A549 (cell line): ENCODE results near the gene SF3B5. TPM values are rescaled to one million over a fixed set of nuclear protein-coding genes. Genes with fewer than 3 reads are reported as not detected.

Experiments used
- ATAC-seq, 2 experiments: fragments of 200-7000 bp in 1 of 2; fragments of >200 bp in 1 of 2; cut with Nextera tagmentation in 1 of 2; cut with Tn5 transposase in 1 of 2; 3 replicates each; pipeline versions ENCODE4 v1.8.0 to v1.9.1; 2018 to 2020; ENCODE audit warnings: mild to moderate bottlenecking in 1 of 2, moderate library complexity in 1 of 2
- CTCF ChIA-PET: fragments of 300-600 bp; sonication (Branson Sonifier 250); formaldehyde crosslinking; extraction: SDS; loops from one replicate; lab custom pipeline; 2021; ENCODE audit warnings: antibody characterized with exemption, inconsistent platforms; lab: Yijun Ruan, JAX
- POLR2A ChIA-PET: fragments of 350-600 bp; formaldehyde crosslinking; extraction: SDS; loops from one replicate; lab custom pipeline; 2021; ENCODE audit warnings: antibody characterized with exemption, inconsistent platforms; lab: Yijun Ruan, JAX
- DNase-seq, 2 experiments: peaks; one replicate each; pipeline versions ENCODE4 v3.0.0 to v3.0.0-alpha.2; 2011 to 2016; ENCODE audit warnings: low read depth in 1 of 2, low spot score in 1 of 2
- FAIRE-seq: peaks from 2 replicates; lab custom pipeline; 2011; peaks lifted over from hg19 to GRCh38; lab: Jason Lieb, UNC
- H3K27ac ChIP-seq, 2 experiments: fragments of >200 bp; sonication (Bioruptor Twin); formaldehyde crosslinking; 3 replicates each; pipeline ENCODE4 v1.5.1; 2016 to 2017
- H3K4me1 ChIP-seq: fragments of >200 bp; sonication (Bioruptor Twin); formaldehyde crosslinking; 3 replicates; pipeline ENCODE4 v1.6.1; 2016
- H3K4me2 ChIP-seq: fragments of >200 bp; sonication (Bioruptor Twin); formaldehyde crosslinking; 3 replicates; pipeline ENCODE4 v1.6.1; 2016
- H3K4me3 ChIP-seq: fragments of >200 bp; sonication (Bioruptor Twin); formaldehyde crosslinking; 3 replicates; pipeline ENCODE4 v1.5.1; 2016
- H3K9me3 ChIP-seq: fragments of >200 bp; sonication (Bioruptor Twin); formaldehyde crosslinking; 3 replicates; pipeline ENCODE4 v1.6.1; 2016
- ATOH8 ChIP-seq: fragments of 250-450 bp; sonication (Bioruptor Pico); IDR thresholded peaks from 2 replicates; pipeline ENCODE4 v1.5.0; 2020; ENCODE audit warnings: low read depth, mild to moderate bottlenecking, moderate library complexity
- BHLHE40 ChIP-seq: IDR thresholded peaks from 2 replicates; pipeline ENCODE4 v1.6.1; 2012; ENCODE audit warnings: low read depth, low read length, inconsistent platforms
- CBX2 ChIP-seq: fragments of 200-600 bp; sonication (generic); IDR thresholded peaks from 2 replicates; pipeline ENCODE4 v1.6.1; 2016; ENCODE audit warnings: low read depth, mild to moderate bottlenecking, borderline replicate concordance
- CHD4 ChIP-seq: fragments of 200-600 bp; sonication (generic); IDR thresholded peaks from 2 replicates; pipeline ENCODE4 v1.6.1; 2016; ENCODE audit warnings: antibody characterized with exemption, mild to moderate bottlenecking, borderline replicate concordance
- EHMT2 ChIP-seq: fragments of 200-600 bp; sonication (generic); IDR thresholded peaks from 2 replicates; pipeline ENCODE4 v1.6.1; 2016; ENCODE audit warnings: antibody characterized with exemption, low read depth, mild to moderate bottlenecking, moderate library complexity
- EP300 ChIP-seq, 2 experiments: fragments of >200 bp; sonication (Bioruptor Twin); formaldehyde crosslinking; IDR thresholded peaks; 2 replicates in 1 of 2; 3 replicates in 1 of 2; pipeline ENCODE4 v1.6.1; 2016 to 2017
- FOSL2 ChIP-seq, 2 experiments: fragments of 450-650 bp in 1 of 2; fragments of >200 bp in 1 of 2; sonication (Bioruptor Twin) in 1 of 2; formaldehyde crosslinking; IDR thresholded peaks; 2 replicates each; pipeline versions ENCODE4 v1.5.0 to v1.6.1; 2016 to 2020; ENCODE audit warnings: mild to moderate bottlenecking in 1 of 2, moderate library complexity in 1 of 2
- GATA3 ChIP-seq: IDR thresholded peaks from 2 replicates; pipeline ENCODE4 v1.6.1; 2012; ENCODE audit warnings: borderline replicate concordance
- HEYL ChIP-seq: fragments of 250-450 bp; sonication (Bioruptor Pico); IDR thresholded peaks from 2 replicates; pipeline ENCODE4 v1.8.0; 2021; ENCODE audit warnings: mild to moderate bottlenecking, moderate library complexity
- HMGXB4 ChIP-seq: fragments of 250-450 bp; sonication (Bioruptor Pico); IDR thresholded peaks from 2 replicates; pipeline ENCODE4 v1.5.0; 2021; ENCODE audit warnings: mild to moderate bottlenecking, moderate library complexity, borderline replicate concordance
- HOXB5 ChIP-seq: fragments of 250-450 bp; sonication (Bioruptor Pico); IDR thresholded peaks from 2 replicates; pipeline ENCODE4 v1.5.0; 2020; ENCODE audit warnings: mild to moderate bottlenecking, moderate library complexity
- JUN ChIP-seq, 2 experiments: fragments of >200 bp; sonication (Bioruptor Twin); formaldehyde crosslinking; IDR thresholded peaks; 2 replicates in 1 of 2; 3 replicates in 1 of 2; pipeline ENCODE4 v1.6.1; 2016 to 2017
- JUNB ChIP-seq: fragments of >200 bp; sonication (Bioruptor Twin); formaldehyde crosslinking; IDR thresholded peaks from 2 replicates; pipeline ENCODE4 v1.6.1; 2016
- MAFK ChIP-seq: fragments of 450-650 bp; IDR thresholded peaks from 2 replicates; pipeline ENCODE4 v1.6.1; 2014; ENCODE audit not compliant: partially characterized antibody
- NFE2L2 ChIP-seq: fragments of 150-350 bp; conservative IDR thresholded peaks from 2 replicates; pipeline ENCODE4 v1.6.1; 2014; ENCODE audit warnings: low read length
- NPAS2 ChIP-seq: fragments of 250-450 bp; sonication (Bioruptor Pico); IDR thresholded peaks from 2 replicates; pipeline ENCODE4 v1.8.0; 2022; ENCODE audit warnings: mild to moderate bottlenecking, moderate library complexity, borderline replicate concordance
- PBX3 ChIP-seq: IDR thresholded peaks from 2 replicates; pipeline ENCODE4 v1.6.1; 2012
- PHF8 ChIP-seq: fragments of 200-600 bp; sonication (generic); IDR thresholded peaks from 2 replicates; pipeline ENCODE4 v1.6.1; 2016; ENCODE audit warnings: low read depth, mild to moderate bottlenecking, antibody characterized with exemption, moderate library complexity, borderline replicate concordance
- REST ChIP-seq: fragments of 200-600 bp; sonication (generic); IDR thresholded peaks from 2 replicates; pipeline ENCODE4 v1.6.1; 2016; ENCODE audit warnings: antibody characterized with exemption, mild to moderate bottlenecking, moderate library complexity
- RNF2 ChIP-seq: fragments of 200-600 bp; sonication (generic); IDR thresholded peaks from 2 replicates; pipeline ENCODE4 v1.6.1; 2016; ENCODE audit warnings: low read depth, mild to moderate bottlenecking, antibody characterized with exemption, moderate library complexity, borderline replicate concordance
- TP53 ChIP-seq: fragments of 250-450 bp; sonication (Bioruptor Pico); IDR thresholded peaks from 2 replicates; pipeline ENCODE4 v1.5.0; 2021; ENCODE audit warnings: mild to moderate bottlenecking, moderate library complexity
- USF2 ChIP-seq: fragments of 450-650 bp; IDR thresholded peaks from 2 replicates; pipeline ENCODE4 v1.6.1; 2014; ENCODE audit warnings: antibody characterized with exemption
- ZC3H11A ChIP-seq: fragments of 450-650 bp; IDR thresholded peaks from 2 replicates; pipeline ENCODE4 v1.6.1; 2014; ENCODE audit warnings: antibody characterized with exemption, mild to moderate bottlenecking
- WGBS: methylation state at CpG from one replicate; pipeline ENCODE4 v1.1.6; 2017; ENCODE audit errors: missing lambda C conversion rate; 5-methylcytosine and 5-hydroxymethylcytosine counted together
- polyA plus RNA-seq, 4 experiments: library from polyadenylated mRNA; depleted of rRNA in 3 of 4; stranded (reverse); fragments of >200 nt; fragmentation: RNase III in 1 of 4; extraction: RNeasy Plus Mini Kit Qiagen cat#74134 plus additional on column Dnase treatment in 1 of 4; gene quantifications; 2 replicates in 3 of 4; 3 replicates in 1 of 4; pipeline ENCODE4 v1.2.3, GENCODE V29; 2011 to 2017

SF3B5 gene
- polyA plus RNA-seq, 2 of the 4 experiments (the other 2 are of a cell fraction), result 159 to 164 TPM

GRCh38 chr6:144073024-144073423, 22.3 kb downstream of the SF3B5 start:
- 57% methylated on average over 3 of the region's 3 CpGs for WGBS
- Histone ChIP-seq H3K4me2 (no peak overlapping the region), H3K27ac (no peak overlapping the region), H3K9me3 (no peaks in the 10 kb centered on the region), H3K4me3 (no peak overlapping the region), H3K4me1 (no peaks in the 10 kb centered on the region)
- ATAC-seq, result no peak
- no peak for FAIRE-seq
- TF ChIP-seq EHMT2, result no peak
- no peak for TF ChIP-seq REST
- TF ChIP-seq CBX2, result no peak
- no peak for TF ChIP-seq HMGXB4
- no peak for TF ChIP-seq FOSL2 (IDR thresholded peaks at IDR 0.05)
- TF ChIP-seq FOSL2 (CRISPR knock-in tag; IDR thresholded peaks at IDR 0.05), result no peak
- TF ChIP-seq RNF2, result no peak
- no peak for TF ChIP-seq BHLHE40
- ChIA-PET POLR2A (no interaction called here), CTCF (no interaction called here)
- no peak for DNase-seq

- Histone ChIP-seq H3K4me1 (no peaks in the 10 kb centered on the region), H3K4me3 (no peak overlapping the region), H3K27ac (no peak overlapping the region), H3K9me3 (no peaks in the 10 kb centered on the region), H3K4me2 (no peak overlapping the region)
- 67% methylated on average over 3 of the region's 3 CpGs for WGBS
- FAIRE-seq (no peak), DNase-seq (no peak), ATAC-seq (no peak)
- ChIA-PET POLR2A (no interaction called here), CTCF (no interaction called here)
- TF ChIP-seq JUN (IDR thresholded peaks at IDR 0.05) (no peak), ATOH8 (CRISPR knock-in tag) (no peak), EP300 (IDR thresholded peaks at IDR 0.05) (no peak), USF2 (no peak), MAFK (no peak), NPAS2 (no peak), CHD4 (no peak), NFE2L2 (no peak), JUNB (no peak), REST (no peak), GATA3 (no peak), PHF8 (no peak), TP53 (CRISPR knock-in tag) (no peak), RNF2 (no peak), ZC3H11A (no peak), HOXB5 (CRISPR knock-in tag) (no peak), PBX3 (no peak), HEYL (no peak), BHLHE40 (no peak)
These were observed 25.9 kb downstream of the SF3B5 start for GRCh38 chr6:144069506-144069905.
